Measurements from ENCODE around the gene SLC12A8.
"Not testable (repeated sequence)": the region's sequence is repeated elsewhere in the genome, so short reads cannot be mapped to it uniquely, and the experiment has no call there.

Gene SLC12A8

DNA sequence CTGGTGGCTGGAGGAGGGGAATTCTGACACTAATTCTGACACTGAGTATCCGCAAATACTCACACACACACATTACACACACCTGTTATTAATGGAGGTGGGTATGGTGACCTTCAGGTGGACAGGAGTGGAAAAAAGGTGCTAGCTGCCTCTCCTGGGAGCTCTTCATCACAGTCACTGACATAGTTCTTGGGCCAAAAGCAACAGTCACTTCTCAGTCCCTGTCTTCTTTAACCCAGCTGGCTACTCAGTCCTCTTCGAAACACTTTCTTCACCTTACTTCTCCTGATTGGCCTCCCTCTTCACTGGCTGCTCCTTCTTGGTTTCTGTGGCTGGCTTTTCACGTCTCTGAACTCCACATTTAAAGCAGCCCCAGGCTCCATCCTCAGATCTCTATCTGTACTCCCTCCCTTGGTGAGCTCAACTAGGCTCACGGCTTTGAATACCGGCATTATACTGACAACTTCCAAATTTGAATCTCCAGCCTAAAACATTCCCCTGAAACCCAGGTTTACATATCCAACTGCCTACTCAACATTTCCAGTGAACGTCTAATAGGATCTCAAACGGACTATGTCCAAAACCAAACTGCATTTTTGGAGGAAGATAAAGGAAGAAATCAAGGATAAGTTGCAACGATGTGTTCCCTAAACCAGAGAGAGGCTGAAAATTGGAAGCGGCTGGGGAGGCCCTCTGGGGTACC is 103.6 kb downstream of the SLC12A8 start:
- no peak for DNase-seq

DNA sequence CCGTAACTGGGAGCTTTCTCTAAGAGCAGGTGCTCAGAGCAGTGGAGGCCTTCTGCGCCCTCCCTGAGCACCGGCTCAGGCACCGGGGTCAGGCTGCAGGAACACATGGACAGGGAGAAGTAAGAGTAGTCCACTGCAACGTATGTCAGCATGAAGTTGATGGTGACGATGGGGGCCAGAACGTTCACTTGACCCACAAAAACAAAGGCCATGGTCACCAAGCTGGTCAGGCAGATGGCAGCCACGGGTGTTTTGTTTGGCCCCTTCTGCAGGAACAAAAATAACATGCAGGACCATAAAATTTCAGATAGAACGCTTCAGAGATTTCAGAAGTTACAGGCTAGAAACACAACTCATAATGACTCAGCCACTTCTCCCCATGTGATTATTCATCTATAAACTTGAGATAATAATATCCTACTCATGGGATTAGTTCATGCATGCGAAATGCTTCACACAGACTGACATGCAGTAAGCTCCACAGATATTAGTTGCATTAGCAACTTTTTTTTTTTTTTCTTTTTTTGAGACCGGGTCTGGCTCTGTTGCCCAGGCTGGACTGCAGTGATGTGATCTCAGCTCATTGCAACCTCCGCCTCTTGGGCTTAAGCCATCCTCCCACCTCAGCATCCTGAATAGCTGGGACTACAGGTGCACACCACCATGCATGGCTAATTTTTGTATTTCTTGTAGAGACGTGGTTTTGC is 104.5 kb downstream of the SLC12A8 start:
- peak; percentile 23 for DNase-seq

DNA sequence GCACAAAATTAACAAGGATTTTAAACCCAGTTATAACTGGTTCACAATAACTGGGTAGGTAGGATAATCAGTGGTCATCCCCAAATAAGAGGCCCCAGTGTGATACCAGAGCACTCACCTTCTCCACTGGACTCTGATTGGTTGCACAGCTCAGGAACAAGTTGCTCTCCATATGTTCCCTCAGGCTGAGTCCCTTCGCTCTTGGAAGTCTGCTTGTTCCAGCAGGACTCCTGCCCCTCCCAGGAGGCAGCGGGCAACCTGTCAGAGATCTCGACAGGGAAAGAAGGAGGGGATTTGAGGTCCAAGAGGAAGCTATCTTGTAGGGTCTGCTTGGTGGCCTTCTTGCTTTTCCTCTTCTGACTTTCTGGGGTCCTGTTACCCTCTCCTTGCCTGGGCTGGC is 105.2 kb downstream of the SLC12A8 start:
- no peak for DNase-seq

DNA sequence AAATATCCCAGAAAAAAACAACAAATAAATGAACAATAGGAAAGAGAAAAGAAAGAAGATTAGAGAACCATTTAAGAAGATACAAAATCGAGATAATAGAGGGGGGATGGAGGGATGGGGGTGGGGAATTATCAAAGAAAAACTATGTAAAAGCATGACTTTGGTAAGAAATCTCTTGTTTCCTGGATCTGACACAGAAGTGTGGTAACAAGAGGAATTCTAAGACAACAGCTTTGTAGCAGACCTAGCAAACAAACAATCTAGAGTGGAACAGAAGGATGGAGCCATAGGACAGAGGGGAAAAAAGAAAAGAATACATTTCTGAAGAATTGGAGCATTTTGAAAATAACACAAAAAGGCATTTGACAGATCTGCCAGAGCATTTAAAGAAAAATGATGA is 107.4 kb downstream of the SLC12A8 start:
- DNase-seq = no peak

DNA sequence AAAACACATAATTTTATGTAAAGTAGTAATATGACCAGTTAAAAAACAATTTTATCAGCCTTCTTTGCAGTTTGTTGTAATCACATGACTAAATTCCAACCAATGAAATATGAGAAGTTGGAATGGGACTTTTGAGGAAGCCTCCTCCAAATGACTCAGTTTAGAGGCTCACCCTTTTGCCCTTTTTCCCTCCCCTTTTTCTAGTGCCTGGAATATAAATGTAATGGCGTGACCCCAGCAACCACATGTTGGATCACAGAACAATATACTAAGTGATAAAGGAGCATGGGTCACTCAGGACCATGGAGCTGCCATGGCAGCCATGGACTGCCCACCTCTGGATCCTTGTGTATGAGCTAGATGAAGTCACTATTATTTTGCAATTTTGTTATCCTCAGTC is 107.9 kb downstream of the SLC12A8 start:
- DNase-seq = no peak

DNA sequence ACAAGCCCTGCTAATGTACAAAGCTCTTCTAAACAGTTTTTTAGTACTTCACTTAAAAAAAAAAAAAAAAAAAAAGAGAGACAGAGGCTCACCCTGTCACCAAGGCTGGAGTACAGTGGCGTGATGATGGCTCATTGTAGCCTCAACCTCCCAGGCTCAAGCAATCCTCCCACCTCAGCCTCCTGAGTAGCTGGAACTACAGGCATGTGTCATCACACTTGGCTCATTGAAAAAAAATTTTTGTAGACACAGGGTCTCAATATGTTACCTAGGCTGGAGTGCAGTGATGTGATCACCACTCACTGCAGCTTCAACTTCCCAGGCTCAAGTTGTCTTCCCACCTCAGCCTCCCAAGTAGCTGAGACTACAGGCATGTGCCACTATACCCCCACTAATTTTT is 109.1 kb downstream of the SLC12A8 start:
- no peak for DNase-seq

DNA sequence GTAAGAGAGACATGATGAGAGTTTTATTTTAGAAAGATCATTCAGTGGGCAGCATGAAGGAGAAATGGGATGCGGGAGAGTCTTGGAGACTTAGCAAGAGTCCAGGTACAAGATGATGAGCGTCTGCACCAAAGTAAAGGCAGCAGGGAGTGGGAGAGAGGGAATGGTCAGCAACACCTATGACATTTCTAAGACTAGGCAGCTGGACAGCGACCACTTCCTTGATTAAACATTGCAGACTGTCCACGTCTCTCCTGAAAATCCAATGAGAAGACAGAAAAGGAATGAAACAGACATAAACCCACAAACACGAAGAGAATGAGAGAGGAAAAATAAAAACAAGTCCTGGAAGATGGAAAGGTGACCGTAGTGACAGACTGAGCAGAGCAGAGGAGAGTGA is 110.1 kb downstream of the SLC12A8 start:
- DNase-seq = no peak

DNA sequence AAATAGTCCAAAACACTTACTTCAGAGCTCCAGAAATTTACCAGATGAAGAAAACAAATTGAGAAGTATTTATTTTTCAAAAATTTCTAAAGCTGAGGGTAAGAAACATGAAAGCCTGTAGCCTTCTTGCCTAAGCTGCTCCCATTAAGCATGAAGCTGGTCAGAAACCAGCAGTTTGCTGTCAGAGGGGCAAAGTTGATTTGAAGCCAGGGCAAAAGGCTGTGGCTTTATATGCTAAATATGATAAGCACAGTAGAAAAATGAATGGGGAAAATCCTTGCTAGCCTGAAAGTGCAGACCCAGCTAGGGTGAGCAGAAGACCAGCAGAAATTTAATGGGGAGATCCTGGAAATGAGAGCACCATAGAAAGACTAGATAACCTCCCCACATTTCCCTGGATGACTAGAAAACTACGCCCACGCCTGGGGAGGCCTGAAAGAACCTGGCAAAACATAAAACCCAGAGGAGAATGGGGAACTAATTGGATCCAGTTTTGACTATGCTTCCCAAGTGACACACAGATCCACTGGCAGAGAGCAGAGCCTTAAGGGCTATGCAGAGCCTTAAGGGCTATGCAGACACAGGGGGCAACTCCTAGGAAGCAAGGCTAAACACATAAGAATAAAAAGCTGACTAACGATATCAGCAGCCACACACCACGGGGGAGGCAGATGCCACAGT is 113.8 kb downstream of the SLC12A8 start:
- peak; percentile 51 for DNase-seq

DNA sequence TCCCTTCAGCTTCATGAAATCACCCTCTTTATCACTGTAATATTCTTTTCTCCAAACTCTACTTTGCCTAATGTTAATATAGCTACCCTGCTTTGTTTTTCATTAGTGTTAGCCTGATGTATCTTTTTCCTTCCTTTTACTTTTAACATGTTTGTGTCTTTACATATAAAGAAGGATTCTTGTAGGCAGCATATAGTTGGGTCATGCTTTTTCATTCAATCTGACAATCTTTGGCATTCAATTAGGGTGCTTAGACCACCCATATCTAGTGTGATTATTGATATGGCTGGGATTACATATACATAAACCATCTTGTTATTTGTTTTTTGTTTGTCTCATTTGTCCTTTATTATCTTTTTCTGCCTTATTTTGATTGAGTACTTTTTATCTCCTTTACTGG is 121.9 kb downstream of the SLC12A8 start:
- no peak for DNase-seq

DNA sequence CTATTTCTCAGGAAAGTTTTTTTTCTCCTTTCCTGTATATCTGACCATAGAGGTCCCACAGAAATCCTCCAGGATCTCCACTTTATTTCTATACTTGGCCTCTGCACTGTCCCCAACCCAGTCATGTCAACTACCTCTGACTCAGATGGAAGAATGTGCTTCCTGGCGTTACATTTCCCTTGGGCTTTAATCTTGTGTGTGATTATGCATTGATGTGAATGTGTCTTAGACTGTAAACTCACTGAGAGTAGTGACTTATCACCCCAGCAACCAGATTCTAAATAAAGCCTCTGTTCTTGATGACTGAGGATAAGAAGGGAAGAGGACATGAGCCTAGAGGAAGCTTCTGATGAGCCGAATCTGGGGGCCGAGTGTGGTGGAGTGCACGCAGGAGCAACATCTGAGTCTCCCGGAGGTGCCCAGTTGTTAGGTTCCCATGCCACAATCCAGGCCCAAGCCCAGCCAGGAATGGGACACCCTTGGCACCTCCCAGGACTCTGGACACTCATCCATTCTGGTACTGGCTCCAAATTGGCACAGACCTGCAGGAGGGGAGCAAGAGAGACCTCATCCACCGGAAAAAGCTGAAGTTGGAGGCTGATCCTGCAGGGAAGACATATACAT is 124.7 kb downstream of the SLC12A8 start:
- DNase-seq = no peak

DNA sequence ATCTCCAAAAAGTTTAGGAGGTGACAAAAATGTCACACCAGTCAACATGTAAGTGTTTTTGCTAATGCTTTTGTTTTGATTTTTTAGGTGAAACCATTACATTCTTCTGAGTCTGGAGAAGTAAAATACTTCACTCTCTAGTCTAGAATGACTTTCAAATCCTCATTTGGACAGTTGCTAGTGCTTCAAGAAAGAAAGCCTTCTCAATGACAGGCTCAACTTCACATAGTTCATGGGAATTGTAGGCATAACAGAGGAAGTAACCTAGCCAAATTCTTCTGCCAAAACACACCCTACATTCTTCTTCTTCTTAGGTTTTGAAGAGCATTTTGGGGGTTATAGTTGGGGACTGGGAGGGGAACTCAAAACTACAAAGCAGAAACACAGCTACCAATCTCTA is 127.4 kb downstream of the SLC12A8 start:
- no peak for DNase-seq

DNA sequence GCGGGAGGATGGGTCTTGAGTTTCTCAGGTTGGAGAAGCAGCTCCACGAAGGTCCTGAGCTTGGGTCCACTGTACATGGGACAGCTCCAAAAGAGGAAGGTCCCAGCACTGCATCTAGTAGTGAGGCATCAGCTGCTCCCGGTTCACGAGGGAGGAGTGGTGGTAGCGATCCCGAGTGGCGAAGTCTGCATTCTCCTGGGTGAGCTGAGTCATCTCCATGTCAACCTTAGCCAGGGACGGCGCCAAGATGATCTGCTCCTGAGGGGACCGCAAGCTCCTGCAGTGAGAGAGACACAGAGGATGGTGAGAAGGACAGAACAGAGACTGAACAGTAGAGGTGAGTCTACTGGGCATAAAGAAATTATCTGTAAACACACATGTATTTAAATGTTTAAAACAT is 128.8 kb downstream of the SLC12A8 start:
- DNase-seq = no peak

DNA sequence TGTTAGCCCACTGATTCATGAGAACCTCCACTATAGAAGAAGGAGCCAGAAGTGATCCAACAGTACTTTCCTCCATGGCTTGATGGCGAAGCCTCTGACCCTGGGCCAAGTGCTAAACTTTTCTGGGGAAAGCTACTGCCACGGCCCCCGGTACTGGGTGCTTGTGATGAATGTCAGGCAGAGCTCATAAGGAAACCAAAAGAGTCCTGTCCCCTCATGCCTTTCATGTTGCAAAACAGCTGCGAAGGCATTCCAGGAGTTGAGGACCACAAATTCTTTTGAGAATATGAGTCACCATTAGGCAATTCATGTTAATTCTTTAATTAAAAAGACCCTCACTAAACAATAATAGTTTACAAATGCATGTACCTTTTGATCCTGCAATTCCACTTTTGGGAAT is 130.2 kb downstream of the SLC12A8 start:
- not testable (repeated sequence) for DNase-seq

DNA sequence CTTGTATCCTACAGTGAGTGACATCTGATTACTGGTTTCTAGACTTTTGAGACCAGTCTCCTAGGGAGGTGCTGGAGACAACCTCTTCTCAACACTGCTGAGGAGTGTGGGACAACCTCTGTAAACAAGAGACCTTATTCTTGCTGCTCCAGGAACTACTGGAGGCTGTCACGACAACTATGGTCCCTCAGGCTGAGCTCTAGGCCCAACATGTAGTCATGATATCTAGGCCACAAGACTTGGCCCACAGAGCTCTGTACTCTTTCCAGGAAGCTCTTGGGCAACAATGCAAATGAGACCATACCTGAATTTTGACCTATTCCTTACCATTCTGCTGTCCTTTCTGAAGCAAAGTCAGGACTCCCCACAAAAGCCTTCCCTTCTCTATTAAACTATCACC is 132.5 kb downstream of the SLC12A8 start:
- no peak for DNase-seq

DNA sequence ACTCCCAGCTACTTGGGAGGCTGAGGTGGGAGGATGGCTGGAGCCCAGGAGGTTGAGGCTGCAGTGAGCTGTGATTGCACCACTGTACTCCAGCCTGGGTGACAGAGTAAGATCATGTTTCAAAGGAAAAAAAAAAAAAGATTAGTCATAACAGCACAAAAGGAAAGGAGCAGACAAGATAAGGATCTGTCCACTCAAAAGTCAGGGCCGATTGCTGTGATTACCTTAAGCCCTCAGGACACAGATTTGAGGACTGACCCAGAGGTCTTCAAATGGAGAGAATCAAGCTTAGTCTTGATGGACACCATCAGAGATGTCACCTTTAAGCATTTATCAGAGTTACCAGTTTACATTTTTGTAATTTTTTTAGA is 132.9 kb downstream of the SLC12A8 start:
- no peak for DNase-seq

DNA sequence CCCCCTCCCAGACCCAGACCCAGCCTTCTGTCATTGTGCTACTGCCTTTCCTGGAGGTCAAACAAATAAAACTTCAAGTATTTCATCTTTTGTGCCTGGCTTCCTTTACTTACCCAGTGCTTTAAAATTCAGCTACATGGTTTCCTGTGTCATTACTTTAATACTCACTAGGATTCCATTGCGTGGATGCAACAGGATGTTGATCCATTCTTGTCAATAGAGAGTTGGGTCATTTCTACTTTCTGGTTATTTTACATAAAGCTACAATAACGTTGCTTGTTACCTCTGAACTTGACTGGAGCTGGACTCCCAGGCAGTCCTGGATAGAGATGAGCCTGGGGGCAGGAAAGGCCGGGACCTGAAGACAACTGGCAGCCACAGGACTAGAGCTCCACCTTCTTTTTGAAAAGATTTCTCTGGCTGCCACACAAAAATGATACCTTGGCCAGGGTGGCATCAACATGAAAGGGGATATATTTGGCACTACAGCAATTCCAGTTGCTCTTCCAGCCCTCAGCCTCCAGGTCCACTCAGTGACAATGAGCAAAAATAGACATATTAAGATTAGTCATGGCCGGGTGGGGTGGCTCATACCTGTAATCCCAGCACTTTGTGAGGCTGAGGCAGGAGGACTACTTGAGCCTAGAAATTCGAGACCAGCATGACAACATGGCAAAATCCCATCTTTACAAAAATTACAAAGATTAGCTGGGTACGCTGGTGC is 133.4 kb downstream of the SLC12A8 start:
- DNase-seq = no peak

DNA sequence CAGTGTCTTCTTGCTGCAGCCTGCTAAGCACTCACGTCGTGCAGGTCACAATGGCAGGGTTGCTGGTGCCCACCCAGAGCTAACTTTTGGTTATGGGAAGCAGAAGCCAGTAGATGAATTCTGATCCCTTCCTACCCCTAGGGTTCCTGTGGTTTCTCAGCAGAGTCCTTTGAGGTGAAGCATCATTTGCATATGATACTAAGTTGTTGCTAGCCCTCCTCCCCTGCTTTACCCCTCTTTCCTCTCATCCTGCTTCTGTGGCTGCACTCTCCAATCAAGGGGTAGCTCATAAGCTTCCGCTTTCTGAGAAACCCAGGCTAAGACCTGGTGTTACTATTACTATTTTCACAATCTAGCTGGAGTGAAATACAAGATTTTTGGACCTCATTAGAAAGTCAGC is 134.7 kb downstream of the SLC12A8 start:
- no peak for DNase-seq

DNA sequence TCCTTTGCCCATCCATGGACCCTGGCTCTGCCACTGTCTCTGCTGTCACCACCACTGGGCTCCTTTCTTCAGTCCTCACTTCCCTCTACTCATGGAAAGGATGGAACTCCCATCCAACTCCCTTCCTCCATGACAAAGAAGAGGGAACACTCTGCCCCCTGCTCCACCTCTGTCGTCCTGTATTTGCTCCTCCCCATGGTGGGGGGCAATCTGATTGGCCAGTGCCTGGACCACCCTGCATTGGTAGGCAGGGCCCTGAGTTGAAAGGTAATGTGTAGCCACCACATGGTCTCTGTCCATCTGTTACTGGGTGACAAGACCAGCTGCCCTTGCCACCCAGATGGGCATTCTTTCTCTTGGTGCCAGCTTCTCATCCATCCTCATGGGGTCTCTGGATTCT is 136.1 kb downstream of the SLC12A8 start:
- DNase-seq = no peak

DNA sequence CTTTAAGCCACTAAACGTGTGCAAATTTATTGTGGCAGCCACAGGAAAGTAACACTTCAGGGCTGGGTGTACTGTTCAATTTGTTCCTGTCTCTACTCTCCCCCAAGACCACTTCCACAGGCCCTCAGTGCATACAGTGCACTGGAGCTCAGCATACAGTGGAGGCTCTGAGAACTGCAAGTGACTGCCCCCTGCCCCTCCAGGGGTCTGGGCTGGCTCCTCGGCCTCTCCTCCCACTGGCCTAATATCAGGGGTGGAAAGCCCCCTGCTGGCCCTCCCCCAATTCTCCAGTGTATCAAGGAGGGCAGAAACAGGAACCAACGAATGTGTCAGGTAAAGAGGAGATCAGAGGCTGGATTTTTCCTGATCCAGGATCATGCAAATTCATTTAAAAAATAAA is 136.8 kb downstream of the SLC12A8 start:
- no peak for DNase-seq

DNA sequence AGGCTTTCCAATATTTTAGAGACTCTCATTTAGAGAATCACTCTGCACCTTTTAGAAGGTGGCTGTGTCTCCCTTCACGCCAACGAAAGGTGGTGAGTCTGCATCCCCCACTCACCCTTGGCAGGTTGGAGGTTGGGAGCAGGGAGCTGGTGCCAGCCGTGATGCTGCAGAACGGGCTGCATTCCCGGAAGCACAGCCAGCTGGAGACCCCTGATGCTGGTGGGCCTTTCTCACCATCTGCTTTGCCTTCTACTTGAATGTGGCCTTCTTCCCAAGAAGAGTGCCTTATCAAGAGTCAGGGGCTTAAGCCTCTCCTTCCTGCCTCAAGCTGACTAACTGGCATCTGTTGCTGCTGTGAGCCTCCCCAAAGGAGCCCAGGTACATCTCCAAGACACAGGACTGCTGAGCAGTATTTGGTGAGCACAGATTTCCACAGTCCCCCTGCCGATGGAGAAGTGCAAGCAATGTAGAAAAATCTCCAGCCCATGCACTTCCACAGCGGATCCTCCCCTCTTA is 139.1 kb downstream of the SLC12A8 start:
- DNase-seq = no peak

DNA sequence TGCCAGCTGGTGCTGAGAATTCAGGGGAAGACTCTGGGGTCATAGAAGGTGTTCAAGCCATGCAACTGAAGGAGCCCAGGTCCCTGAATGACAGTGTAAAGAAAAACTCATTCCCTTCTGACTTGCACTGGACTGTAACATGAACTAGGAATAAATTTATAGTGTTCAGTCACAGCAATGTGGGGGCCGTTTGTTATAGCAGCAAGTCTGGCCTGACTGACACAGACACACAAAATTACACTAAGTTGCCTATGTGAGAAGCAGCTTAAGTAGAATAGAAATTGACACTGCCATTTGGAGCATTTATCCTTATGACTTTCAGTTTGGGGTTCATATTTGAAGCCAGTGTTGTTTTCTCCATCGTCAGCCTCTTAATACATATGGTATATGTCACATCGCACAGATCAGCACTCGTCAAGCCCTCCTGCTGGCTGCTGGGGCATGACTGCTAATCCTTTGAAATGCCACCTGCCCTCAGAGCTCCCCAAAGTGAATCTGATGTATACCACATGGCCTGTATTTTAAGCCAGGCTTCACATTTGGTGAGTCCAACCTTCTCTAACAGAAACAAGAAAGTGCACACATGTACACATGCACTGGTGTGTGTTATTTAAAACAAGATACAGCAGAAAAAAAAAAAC is 139.7 kb downstream of the SLC12A8 start:
- no peak for DNase-seq

DNA sequence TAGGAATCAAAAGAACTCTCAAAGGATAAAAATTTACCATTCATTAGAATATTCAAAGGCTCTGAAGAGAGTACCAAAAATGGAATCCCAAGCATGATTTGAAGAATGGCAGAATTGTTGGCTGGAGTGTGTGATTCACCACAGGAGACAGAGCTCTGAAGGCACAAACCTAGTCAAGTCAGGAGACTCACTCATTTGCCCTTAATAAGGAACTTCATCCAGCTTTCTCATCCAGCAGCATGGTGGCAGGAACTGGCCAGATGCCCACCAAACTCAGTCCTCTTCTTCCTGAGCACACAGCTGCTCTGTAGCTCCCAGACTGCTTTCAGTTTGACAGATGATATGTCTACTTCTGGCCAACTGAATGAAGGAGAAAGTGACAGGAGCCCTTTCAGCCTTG is 140.2 kb downstream of the SLC12A8 start:
- no peak for DNase-seq
